Retinal pigment epithelial cell (primary cell): ENCODE measurements around the gene SUFU.

Experiments
- DNase-seq: peaks from one replicate; pipeline ENCODE4 v3.0.0-alpha.2; 2010; ENCODE audit warnings: low read depth
- H3K4me3 ChIP-seq: 2 replicates; pipeline ENCODE4 v1.5.1; 2011; ENCODE audit warnings: mild to moderate bottlenecking, low read length, control low read depth, moderate library complexity
- TF ChIP-seq, protein P1 (sequence below): conservative IDR thresholded peaks from 2 replicates; pipeline ENCODE4 v1.5.1; 2011; ENCODE audit warnings: low read depth, low read length, control low read depth, inconsistent platforms

The SUFU gene

GRCh38 chr10:102484021-102484420 is 19.8 kb upstream of the SUFU start:
- DNase-seq: no peak
- TF ChIP-seq, protein P1, sequence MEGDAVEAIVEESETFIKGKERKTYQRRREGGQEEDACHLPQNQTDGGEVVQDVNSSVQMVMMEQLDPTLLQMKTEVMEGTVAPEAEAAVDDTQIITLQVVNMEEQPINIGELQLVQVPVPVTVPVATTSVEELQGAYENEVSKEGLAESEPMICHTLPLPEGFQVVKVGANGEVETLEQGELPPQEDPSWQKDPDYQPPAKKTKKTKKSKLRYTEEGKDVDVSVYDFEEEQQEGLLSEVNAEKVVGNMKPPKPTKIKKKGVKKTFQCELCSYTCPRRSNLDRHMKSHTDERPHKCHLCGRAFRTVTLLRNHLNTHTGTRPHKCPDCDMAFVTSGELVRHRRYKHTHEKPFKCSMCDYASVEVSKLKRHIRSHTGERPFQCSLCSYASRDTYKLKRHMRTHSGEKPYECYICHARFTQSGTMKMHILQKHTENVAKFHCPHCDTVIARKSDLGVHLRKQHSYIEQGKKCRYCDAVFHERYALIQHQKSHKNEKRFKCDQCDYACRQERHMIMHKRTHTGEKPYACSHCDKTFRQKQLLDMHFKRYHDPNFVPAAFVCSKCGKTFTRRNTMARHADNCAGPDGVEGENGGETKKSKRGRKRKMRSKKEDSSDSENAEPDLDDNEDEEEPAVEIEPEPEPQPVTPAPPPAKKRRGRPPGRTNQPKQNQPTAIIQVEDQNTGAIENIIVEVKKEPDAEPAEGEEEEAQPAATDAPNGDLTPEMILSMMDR: no peak
- no peak overlapping the region for H3K4me3 ChIP-seq

- no peak for DNase-seq
- H3K4me3 ChIP-seq: no peak overlapping the region
- TF ChIP-seq, protein P1: no peak
Measured at GRCh38 chr10:102485093-102485784, 18.5 kb upstream of the SUFU start.

GRCh38 chr10:102491136-102491535 is 12.6 kb upstream of the SUFU start:
- H3K4me3 ChIP-seq: no peak overlapping the region
- no peak for DNase-seq
- TF ChIP-seq, protein P1: no peak

GRCh38 chr10:102492344-102492939 is 11.3 kb upstream of the SUFU start:
- TF ChIP-seq, protein P1: no peak
- no peak overlapping the region for H3K4me3 ChIP-seq
- DNase-seq: no peak

- no peak for DNase-seq
- TF ChIP-seq, protein P1: no peak
Measured at GRCh38 chr10:102492983-102493382, 10.8 kb upstream of the SUFU start.

DNA sequence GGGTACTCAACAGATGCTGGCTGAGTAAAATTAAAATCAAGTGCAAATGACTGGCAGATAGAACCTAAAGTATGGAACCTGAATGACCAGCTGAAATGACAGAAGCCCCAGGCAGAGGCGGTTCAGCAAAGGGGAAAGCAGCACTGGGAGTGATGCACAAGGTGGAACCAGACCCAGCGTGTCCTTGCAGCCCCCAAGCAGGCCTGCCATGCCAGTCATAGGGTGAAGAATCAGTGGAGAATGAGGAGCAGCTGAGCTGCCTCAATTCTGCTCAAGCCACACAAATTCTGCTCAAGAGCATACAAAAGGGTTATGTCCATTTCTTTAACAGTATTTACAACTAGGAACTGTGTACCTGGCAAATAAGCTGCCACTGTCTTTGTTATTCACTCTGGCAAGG is 10.0 kb upstream of the SUFU start:
- no peak overlapping the region for H3K4me3 ChIP-seq
- no peak for DNase-seq
- TF ChIP-seq, protein P1: no peak

More at GRCh38 chr10:102492983-102493382, 10.8 kb upstream of the SUFU start:
- H3K4me3 ChIP-seq: no peak overlapping the region

DNA sequence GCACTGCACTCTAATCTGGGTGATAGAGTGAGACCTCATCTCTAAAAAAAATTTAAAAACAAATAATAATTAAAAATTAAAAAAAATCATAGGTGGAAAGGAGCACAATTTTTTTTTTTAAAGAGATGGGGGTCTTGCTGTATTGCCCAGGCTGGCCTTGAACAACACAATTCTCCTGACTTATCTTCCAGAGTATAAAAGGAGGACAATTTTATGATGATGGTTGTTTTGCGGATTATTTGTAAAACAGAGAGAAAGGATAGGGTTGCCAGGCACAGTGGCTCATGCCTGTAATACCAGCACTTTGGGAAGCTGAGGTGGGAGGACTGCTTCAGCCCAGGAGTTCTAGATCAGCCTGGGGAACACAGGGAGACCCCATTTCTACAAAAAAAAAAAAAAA is 6.2 kb upstream of the SUFU start:
- TF ChIP-seq, protein P1: no peak
- no peak for DNase-seq
- H3K4me3 ChIP-seq: no peak overlapping the region
